HEK293 (cell line): ENCODE results near the gene RAD21L1.

Source experiments
- CTCF ChIA-PET: fragments of 350-600 bp; formaldehyde crosslinking; extraction: SDS; loops from one replicate; lab custom pipeline; 2021; ENCODE audit warnings: antibody characterized with exemption; lab: Yijun Ruan, JAX
- POLR2A ChIA-PET: fragments of 300-600 bp; formaldehyde crosslinking; extraction: SDS; loops from one replicate; lab custom pipeline; 2020; ENCODE audit warnings: antibody characterized with exemption, inconsistent platforms; lab: Yijun Ruan, JAX
- H3K27ac ChIP-seq: fragments of 200-500 bp; sonication (Bioruptor generic); 2 replicates; pipeline ENCODE4 v1.5.1; 2014; ENCODE audit warnings: low read depth, low read length, control low read depth, inconsistent platforms; ENCODE audit errors: extremely low read depth
- H3K36me3 ChIP-seq, 2 experiments: fragments of 200-500 bp in 1 of 2; sonication (Bioruptor generic) in 1 of 2; 1 replicate in 1 of 2; 2 replicates in 1 of 2; pipeline ENCODE4 v1.5.1; 2014 to 2017; ENCODE audit warnings: inconsistent platforms in 2 of 2, low read length in 2 of 2; ENCODE audit not compliant: control insufficient read depth in 2 of 2, insufficient read depth in 1 of 2
- H3K4me1 ChIP-seq: fragments of 200-500 bp; sonication (Bioruptor generic); 2 replicates; pipeline ENCODE4 v1.5.1; 2014; ENCODE audit warnings: mild to moderate bottlenecking, low read length, inconsistent platforms; ENCODE audit not compliant: control insufficient read depth, insufficient read depth
- H3K4me3 ChIP-seq: 2 replicates; pipeline ENCODE4 v1.5.1; 2011; ENCODE audit warnings: low read depth, mild to moderate bottlenecking, control low read depth, low read length, moderate library complexity
- H3K9me3 ChIP-seq: fragments of 200-500 bp; sonication (Bioruptor generic); 2 replicates; pipeline ENCODE4 v1.5.1; 2014; ENCODE audit warnings: low read depth, low read length, inconsistent platforms; ENCODE audit not compliant: control insufficient read depth, insufficient read depth
- BCL11B ChIP-seq: fragments of 450-650 bp; formaldehyde crosslinking; IDR thresholded peaks from 2 replicates; pipeline ENCODE4 v1.5.1; 2016; ENCODE audit warnings: low read depth, missing biosample characterization, missing genetic modification characterization
- HOXA7 ChIP-seq: sonication (generic); formaldehyde crosslinking; IDR thresholded peaks from 2 replicates; pipeline ENCODE4 v1.8.1; 2022; ENCODE audit warnings: missing genetic modification reagents, borderline replicate concordance
- SCRT2 ChIP-seq: fragments of 450-650 bp; formaldehyde crosslinking; IDR thresholded peaks from 2 replicates; pipeline ENCODE4 v1.5.1; 2016; ENCODE audit warnings: missing biosample characterization, missing genetic modification characterization
- SETDB1 ChIP-seq: IDR thresholded peaks from one replicate; pipeline ENCODE4 v1.6.1; 2017; ENCODE audit warnings: mild to moderate bottlenecking, low read length, moderate library complexity, mixed read lengths; ENCODE audit not compliant: insufficient read length
- SP3 ChIP-seq: fragments of 450-650 bp; formaldehyde crosslinking; IDR thresholded peaks from 2 replicates; pipeline ENCODE4 v1.5.1; 2016; ENCODE audit warnings: missing biosample characterization, missing genetic modification characterization
- SP7 ChIP-seq: fragments of 450-650 bp; formaldehyde crosslinking; IDR thresholded peaks from 2 replicates; pipeline ENCODE4 v1.5.1; 2016; ENCODE audit warnings: missing biosample characterization, missing genetic modification characterization
- TRIM28 ChIP-seq: IDR thresholded peaks from 2 replicates; pipeline ENCODE4 v1.6.1; 2011; ENCODE audit warnings: low read length, control low read depth, borderline replicate concordance
- ZNF132 ChIP-seq: fragments of 450-650 bp; formaldehyde crosslinking; IDR thresholded peaks from 2 replicates; pipeline ENCODE4 v1.5.1; 2017; ENCODE audit warnings: missing biosample characterization, missing genetic modification characterization, borderline replicate concordance
- ZNF140 ChIP-seq: fragments of 450-650 bp; formaldehyde crosslinking; IDR thresholded peaks from 2 replicates; pipeline ENCODE4 v1.5.1; 2016; ENCODE audit warnings: missing biosample characterization, missing genetic modification characterization
- ZNF146 ChIP-seq: fragments of 450-650 bp; formaldehyde crosslinking; IDR thresholded peaks from 2 replicates; pipeline ENCODE4 v1.5.1; 2016; ENCODE audit warnings: missing biosample characterization, missing genetic modification characterization
- ZNF169 ChIP-seq: fragments of 450-650 bp; formaldehyde crosslinking; IDR thresholded peaks from 2 replicates; pipeline ENCODE4 v1.5.1; 2016; ENCODE audit warnings: missing biosample characterization, missing genetic modification characterization
- ZNF239 ChIP-seq: fragments of 450-650 bp; formaldehyde crosslinking; IDR thresholded peaks from 2 replicates; pipeline ENCODE4 v1.5.1; 2016; ENCODE audit warnings: missing biosample characterization, missing genetic modification characterization
- ZNF366 ChIP-seq: fragments of 450-650 bp; formaldehyde crosslinking; conservative IDR thresholded peaks from 2 replicates; pipeline ENCODE4 v1.5.1; 2016; ENCODE audit warnings: missing biosample characterization, missing genetic modification characterization
- ZNF529 ChIP-seq: fragments of 450-650 bp; formaldehyde crosslinking; IDR thresholded peaks from 2 replicates; pipeline ENCODE4 v1.5.1; 2017; ENCODE audit warnings: missing genetic modification characterization, missing biosample characterization; ENCODE audit not compliant: insufficient replicate concordance
- ZNF571 ChIP-seq: fragments of 450-650 bp; formaldehyde crosslinking; IDR thresholded peaks from 2 replicates; pipeline ENCODE4 v1.5.0; 2017; ENCODE audit warnings: missing biosample characterization, missing genetic modification characterization
- ZNF629 ChIP-seq: fragments of 450-650 bp; formaldehyde crosslinking; IDR thresholded peaks from 2 replicates; pipeline ENCODE4 v1.5.1; 2017; ENCODE audit warnings: missing biosample characterization, missing genetic modification characterization
- TF ChIP-seq, protein P1 (sequence below): fragments of 450-650 bp; formaldehyde crosslinking; IDR thresholded peaks from 2 replicates; pipeline ENCODE4 v1.5.1; 2016; ENCODE audit warnings: missing biosample characterization, missing genetic modification characterization
- TF ChIP-seq, protein P2 (sequence below): fragments of 450-650 bp; formaldehyde crosslinking; IDR thresholded peaks from 2 replicates; pipeline ENCODE4 v1.5.1; 2016; ENCODE audit warnings: missing biosample characterization, missing genetic modification characterization
- TF ChIP-seq, protein P3 (sequence below): fragments of 450-650 bp; formaldehyde crosslinking; IDR thresholded peaks from 2 replicates; pipeline ENCODE4 v1.5.1; 2016; ENCODE audit warnings: missing biosample characterization, missing genetic modification characterization
- TF ChIP-seq, protein P4 (sequence below): fragments of 450-650 bp; formaldehyde crosslinking; IDR thresholded peaks from 2 replicates; pipeline ENCODE4 v1.5.1; 2016; ENCODE audit warnings: missing biosample characterization, missing genetic modification characterization, borderline replicate concordance
- TF ChIP-seq, protein P5 (sequence below): fragments of 450-650 bp; formaldehyde crosslinking; optimal IDR thresholded peaks from 2 replicates; pipeline ENCODE3; 2016; ENCODE audit warnings: missing biosample characterization, mild to moderate bottlenecking, missing genetic modification characterization
- TF ChIP-seq, protein P6 (sequence below): fragments of 450-650 bp; formaldehyde crosslinking; IDR thresholded peaks from 2 replicates; pipeline ENCODE4 v1.5.1; 2016; ENCODE audit warnings: missing biosample characterization, missing genetic modification characterization

RAD21L1 gene

DNA sequence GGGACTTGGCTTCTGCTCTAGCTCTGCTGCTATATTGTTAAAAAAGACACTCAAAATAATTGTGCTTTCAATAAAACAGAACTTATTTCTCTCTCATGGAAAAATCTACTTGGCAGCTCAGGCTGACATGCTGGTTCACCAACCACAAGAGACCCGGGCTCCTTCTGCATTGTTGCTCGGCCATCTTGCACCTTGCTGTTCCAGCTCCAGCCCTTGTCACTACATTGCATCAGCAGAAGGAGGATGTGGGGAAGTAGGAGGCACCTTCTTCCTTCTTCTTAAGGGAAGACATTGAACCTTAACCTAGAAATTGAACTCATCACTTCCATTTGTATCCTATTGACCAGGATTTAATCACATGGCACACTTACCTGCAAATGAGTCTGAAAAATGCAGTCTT is 29.2 kb upstream of the RAD21L1 start (continued):
- TF ChIP-seq TRIM28 (no peak), ZNF132 (no peak), ZNF146 (no peak), SP3 (tag by site-specific recombination) (no peak)
- TF ChIP-seq, protein P1, sequence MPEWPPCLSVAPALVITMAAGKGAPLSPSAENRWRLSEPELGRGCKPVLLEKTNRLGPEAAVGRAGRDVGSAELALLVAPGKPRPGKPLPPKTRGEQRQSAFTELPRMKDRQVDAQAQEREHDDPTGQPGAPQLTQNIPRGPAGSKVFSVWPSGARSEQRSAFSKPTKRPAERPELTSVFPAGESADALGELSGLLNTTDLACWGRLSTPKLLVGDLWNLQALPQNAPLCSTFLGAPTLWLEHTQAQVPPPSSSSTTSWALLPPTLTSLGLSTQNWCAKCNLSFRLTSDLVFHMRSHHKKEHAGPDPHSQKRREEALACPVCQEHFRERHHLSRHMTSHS (tag by site-specific recombination): no peak
- TF ChIP-seq, all 188 proteins: peak for 0

DNA sequence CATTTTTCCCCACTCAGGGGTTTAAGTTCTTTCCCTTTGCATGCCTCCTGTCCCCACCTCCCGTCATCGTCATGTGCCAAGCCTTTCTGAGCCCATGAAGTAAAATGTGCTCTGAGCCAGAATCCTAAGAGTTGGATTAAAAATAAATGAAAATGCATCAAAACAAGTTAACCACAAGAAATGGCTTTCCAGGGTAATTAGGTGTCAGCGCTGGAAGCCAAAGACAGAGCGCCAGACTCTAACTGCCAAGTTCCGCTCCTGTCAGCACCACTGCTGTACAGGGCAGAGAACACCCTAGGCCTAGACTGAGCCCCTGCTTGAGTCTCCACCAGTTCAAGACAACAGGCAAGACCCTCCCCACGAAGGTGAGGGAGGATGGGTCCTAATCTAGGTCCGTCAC is 28.0 kb upstream of the RAD21L1 start:
- Histone ChIP-seq H3K27ac (no peak overlapping the region), H3K4me1 (no peaks in the 10 kb centered on the region), H3K36me3 (no peaks in the 10 kb centered on the region), H3K4me3 (no peak overlapping the region), H3K9me3 (no peaks in the 10 kb centered on the region)
- CTCF ChIA-PET: no interaction called here
- POLR2A ChIA-PET: no interaction called here
- TF ChIP-seq, protein P2, sequence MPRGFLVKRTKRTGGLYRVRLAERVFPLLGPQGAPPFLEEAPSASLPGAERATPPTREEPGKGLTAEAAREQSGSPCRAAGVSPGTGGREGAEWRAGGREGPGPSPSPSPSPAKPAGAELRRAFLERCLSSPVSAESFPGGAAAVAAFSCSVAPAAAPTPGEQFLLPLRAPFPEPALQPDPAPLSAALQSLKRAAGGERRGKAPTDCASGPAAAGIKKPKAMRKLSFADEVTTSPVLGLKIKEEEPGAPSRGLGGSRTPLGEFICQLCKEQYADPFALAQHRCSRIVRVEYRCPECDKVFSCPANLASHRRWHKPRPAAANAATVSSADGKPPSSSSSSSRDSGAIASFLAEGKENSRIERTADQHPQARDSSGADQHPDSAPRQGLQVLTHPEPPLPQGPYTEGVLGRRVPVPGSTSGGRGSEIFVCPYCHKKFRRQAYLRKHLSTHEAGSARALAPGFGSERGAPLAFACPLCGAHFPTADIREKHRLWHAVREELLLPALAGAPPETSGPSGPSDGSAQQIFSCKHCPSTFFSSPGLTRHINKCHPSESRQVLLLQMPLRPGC (tag by site-specific recombination): no peak
- no peak for TF ChIP-seq ZNF529 (tag by site-specific recombination)
- TF ChIP-seq, protein P3, sequence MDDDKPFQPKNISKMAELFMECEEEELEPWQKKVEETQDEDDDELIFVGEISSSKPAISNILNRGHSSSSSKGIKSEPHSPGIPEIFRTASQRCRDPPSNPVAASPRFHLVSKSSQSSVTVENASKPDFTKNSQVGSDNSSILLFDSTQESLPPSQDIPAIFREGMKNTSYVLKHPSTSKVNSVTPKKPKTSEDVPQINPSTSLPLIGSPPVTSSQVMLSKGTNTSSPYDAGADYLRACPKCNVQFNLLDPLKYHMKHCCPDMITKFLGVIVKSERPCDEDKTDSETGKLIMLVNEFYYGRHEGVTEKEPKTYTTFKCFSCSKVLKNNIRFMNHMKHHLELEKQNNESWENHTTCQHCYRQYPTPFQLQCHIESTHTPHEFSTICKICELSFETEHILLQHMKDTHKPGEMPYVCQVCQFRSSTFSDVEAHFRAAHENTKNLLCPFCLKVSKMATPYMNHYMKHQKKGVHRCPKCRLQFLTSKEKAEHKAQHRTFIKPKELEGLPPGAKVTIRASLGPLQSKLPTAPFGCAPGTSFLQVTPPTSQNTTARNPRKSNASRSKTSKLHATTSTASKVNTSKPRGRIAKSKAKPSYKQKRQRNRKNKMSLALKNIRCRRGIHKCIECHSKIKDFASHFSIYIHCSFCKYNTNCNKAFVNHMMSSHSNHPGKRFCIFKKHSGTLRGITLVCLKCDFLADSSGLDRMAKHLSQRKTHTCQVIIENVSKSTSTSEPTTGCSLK (tag by site-specific recombination): no peak
- TF ChIP-seq, protein P4, sequence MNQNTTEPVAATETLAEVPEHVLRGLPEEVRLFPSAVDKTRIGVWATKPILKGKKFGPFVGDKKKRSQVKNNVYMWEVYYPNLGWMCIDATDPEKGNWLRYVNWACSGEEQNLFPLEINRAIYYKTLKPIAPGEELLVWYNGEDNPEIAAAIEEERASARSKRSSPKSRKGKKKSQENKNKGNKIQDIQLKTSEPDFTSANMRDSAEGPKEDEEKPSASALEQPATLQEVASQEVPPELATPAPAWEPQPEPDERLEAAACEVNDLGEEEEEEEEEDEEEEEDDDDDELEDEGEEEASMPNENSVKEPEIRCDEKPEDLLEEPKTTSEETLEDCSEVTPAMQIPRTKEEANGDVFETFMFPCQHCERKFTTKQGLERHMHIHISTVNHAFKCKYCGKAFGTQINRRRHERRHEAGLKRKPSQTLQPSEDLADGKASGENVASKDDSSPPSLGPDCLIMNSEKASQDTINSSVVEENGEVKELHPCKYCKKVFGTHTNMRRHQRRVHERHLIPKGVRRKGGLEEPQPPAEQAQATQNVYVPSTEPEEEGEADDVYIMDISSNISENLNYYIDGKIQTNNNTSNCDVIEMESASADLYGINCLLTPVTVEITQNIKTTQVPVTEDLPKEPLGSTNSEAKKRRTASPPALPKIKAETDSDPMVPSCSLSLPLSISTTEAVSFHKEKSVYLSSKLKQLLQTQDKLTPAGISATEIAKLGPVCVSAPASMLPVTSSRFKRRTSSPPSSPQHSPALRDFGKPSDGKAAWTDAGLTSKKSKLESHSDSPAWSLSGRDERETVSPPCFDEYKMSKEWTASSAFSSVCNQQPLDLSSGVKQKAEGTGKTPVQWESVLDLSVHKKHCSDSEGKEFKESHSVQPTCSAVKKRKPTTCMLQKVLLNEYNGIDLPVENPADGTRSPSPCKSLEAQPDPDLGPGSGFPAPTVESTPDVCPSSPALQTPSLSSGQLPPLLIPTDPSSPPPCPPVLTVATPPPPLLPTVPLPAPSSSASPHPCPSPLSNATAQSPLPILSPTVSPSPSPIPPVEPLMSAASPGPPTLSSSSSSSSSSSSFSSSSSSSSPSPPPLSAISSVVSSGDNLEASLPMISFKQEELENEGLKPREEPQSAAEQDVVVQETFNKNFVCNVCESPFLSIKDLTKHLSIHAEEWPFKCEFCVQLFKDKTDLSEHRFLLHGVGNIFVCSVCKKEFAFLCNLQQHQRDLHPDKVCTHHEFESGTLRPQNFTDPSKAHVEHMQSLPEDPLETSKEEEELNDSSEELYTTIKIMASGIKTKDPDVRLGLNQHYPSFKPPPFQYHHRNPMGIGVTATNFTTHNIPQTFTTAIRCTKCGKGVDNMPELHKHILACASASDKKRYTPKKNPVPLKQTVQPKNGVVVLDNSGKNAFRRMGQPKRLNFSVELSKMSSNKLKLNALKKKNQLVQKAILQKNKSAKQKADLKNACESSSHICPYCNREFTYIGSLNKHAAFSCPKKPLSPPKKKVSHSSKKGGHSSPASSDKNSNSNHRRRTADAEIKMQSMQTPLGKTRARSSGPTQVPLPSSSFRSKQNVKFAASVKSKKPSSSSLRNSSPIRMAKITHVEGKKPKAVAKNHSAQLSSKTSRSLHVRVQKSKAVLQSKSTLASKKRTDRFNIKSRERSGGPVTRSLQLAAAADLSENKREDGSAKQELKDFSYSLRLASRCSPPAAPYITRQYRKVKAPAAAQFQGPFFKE: no peak
- no peak for TF ChIP-seq ZNF366 (tag by site-specific recombination)
- no peak for TF ChIP-seq SETDB1
- TF ChIP-seq SP7 (tag by site-specific recombination): no peak
- no peak for TF ChIP-seq ZNF140 (tag by site-specific recombination)
- TF ChIP-seq, protein P5, sequence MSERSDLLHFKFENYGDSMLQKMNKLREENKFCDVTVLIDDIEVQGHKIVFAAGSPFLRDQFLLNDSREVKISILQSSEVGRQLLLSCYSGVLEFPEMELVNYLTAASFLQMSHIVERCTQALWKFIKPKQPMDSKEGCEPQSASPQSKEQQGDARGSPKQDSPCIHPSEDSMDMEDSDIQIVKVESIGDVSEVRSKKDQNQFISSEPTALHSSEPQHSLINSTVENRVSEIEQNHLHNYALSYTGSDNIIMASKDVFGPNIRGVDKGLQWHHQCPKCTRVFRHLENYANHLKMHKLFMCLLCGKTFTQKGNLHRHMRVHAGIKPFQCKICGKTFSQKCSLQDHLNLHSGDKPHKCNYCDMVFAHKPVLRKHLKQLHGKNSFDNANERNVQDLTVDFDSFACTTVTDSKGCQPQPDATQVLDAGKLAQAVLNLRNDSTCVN (tag by site-specific recombination): no peak
- no peak for TF ChIP-seq ZNF239 (tag by site-specific recombination)
- TF ChIP-seq, protein P6, sequence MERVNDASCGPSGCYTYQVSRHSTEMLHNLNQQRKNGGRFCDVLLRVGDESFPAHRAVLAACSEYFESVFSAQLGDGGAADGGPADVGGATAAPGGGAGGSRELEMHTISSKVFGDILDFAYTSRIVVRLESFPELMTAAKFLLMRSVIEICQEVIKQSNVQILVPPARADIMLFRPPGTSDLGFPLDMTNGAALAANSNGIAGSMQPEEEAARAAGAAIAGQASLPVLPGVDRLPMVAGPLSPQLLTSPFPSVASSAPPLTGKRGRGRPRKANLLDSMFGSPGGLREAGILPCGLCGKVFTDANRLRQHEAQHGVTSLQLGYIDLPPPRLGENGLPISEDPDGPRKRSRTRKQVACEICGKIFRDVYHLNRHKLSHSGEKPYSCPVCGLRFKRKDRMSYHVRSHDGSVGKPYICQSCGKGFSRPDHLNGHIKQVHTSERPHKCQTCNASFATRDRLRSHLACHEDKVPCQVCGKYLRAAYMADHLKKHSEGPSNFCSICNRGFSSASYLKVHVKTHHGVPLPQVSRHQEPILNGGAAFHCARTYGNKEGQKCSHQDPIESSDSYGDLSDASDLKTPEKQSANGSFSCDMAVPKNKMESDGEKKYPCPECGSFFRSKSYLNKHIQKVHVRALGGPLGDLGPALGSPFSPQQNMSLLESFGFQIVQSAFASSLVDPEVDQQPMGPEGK (tag by site-specific recombination): no peak
- TF ChIP-seq SCRT2: no peak
- no peak for TF ChIP-seq HOXA7 (CRISPR knock-in tag)
- no peak for TF ChIP-seq ZNF169 (tag by site-specific recombination)
- TF ChIP-seq ZNF571 (tag by site-specific recombination): no peak
- TF ChIP-seq ZNF629 (tag by site-specific recombination): no peak
- no peak for TF ChIP-seq BCL11B (tag by site-specific recombination)
